IMR-90 (cell line): ENCODE data around the gene CFAP69. TPM values are rescaled to one million over a fixed set of nuclear protein-coding genes. Genes with fewer than 3 reads are reported as not detected.

ENCODE experiments used
- ATAC-seq: fragments of 200-7000 bp; cut with Tn5 transposase; 2 replicates; pipeline ENCODE4 v1.9.1; 2020; ENCODE audit warnings: low read depth, mild to moderate bottlenecking, moderate library complexity
- BruUV-seq: library from RNA; stranded (reverse); fragments of 400-500 nt; replicated peaks from 2 replicates; lab custom pipeline; 2021; lab: Mats Ljungman, UMichigan
- CTCF ChIA-PET: fragments of 300-600 bp; formaldehyde crosslinking; extraction: SDS; loops from one replicate; lab custom pipeline; 2021; ENCODE audit warnings: antibody characterized with exemption; lab: Yijun Ruan, JAX
- POLR2A ChIA-PET: fragments of 300-600 bp; sonication (Branson Sonifier 250); formaldehyde crosslinking; loops from one replicate; lab custom pipeline; 2022; ENCODE audit warnings: antibody characterized with exemption; ENCODE audit not compliant: unreplicated experiment; lab: Charles Lee
- DNase-seq: peaks from one replicate; pipeline ENCODE4 v3.0.0; 2013
- H2AFZ ChIP-seq: replicated peaks from 2 replicates; pipeline ENCODE3; 2013; ENCODE audit warnings: low read length, mild to moderate bottlenecking; ENCODE audit not compliant: poor library complexity
- H2AK5ac ChIP-seq: 2 replicates; pipeline ENCODE4 v1.6.1; 2013; ENCODE audit warnings: low read depth, low read length, inconsistent platforms
- H2AK9ac ChIP-seq: replicated peaks from 2 replicates; pipeline ENCODE3; 2013; ENCODE audit warnings: mild to moderate bottlenecking, low read depth, low read length, moderate library complexity; ENCODE audit not compliant: poor library complexity
- H2BK120ac ChIP-seq: 2 replicates; pipeline ENCODE4 v1.6.1; 2013; ENCODE audit warnings: low read depth, low read length, inconsistent platforms
- H2BK15ac ChIP-seq: 3 replicates; pipeline ENCODE4 v1.6.1; 2013; ENCODE audit warnings: low read depth, low read length, inconsistent platforms
- H2BK20ac ChIP-seq: 2 replicates; pipeline ENCODE4 v1.6.1; 2013; ENCODE audit warnings: low read depth, mild to moderate bottlenecking, inconsistent platforms, low read length, moderate library complexity
- H2BK5ac ChIP-seq: 2 replicates; pipeline ENCODE4 v1.6.1; 2013; ENCODE audit warnings: mild to moderate bottlenecking, low read depth, low read length, inconsistent platforms; ENCODE audit not compliant: poor library complexity, severe bottlenecking
- H3K14ac ChIP-seq: replicated peaks from 2 replicates; pipeline ENCODE4 v1.6.1; 2013; ENCODE audit warnings: low read depth, low read length, inconsistent platforms
- H3K18ac ChIP-seq: 2 replicates; pipeline ENCODE4 v1.6.1; 2013; ENCODE audit warnings: low read depth, low read length, control low read depth
- H3K23ac ChIP-seq: 2 replicates; pipeline ENCODE4 v1.6.1; 2013; ENCODE audit warnings: low read depth, low read length, inconsistent platforms
- H3K27ac ChIP-seq: 2 replicates; pipeline ENCODE4 v1.5.1; 2013; ENCODE audit warnings: mild to moderate bottlenecking, control low read depth, low read length; ENCODE audit not compliant: insufficient read depth
- H3K27me3 ChIP-seq: 2 replicates; pipeline ENCODE4 v1.6.1; 2013; ENCODE audit warnings: low read length; ENCODE audit not compliant: control insufficient read depth, insufficient read depth
- H3K36me3 ChIP-seq: 2 replicates; pipeline ENCODE4 v1.6.1; 2013; ENCODE audit warnings: low read length, mixed read lengths; ENCODE audit not compliant: control insufficient read depth, insufficient read depth
- H3K4ac ChIP-seq: 2 replicates; pipeline ENCODE4 v1.6.1; 2013; ENCODE audit warnings: low read depth, low read length, inconsistent platforms
- H3K4me1 ChIP-seq: 2 replicates; pipeline ENCODE4 v1.6.1; 2013; ENCODE audit warnings: low read length, mixed read lengths; ENCODE audit not compliant: control insufficient read depth, insufficient read depth
- H3K4me2 ChIP-seq: 2 replicates; pipeline ENCODE4 v1.6.1; 2013; ENCODE audit warnings: low read depth, mild to moderate bottlenecking, control low read depth, low read length, moderate library complexity
- H3K4me3 ChIP-seq: 2 replicates; pipeline ENCODE4 v1.5.1; 2013; ENCODE audit warnings: low read depth, mild to moderate bottlenecking, control low read depth, low read length, moderate library complexity; ENCODE audit not compliant: insufficient read depth
- H3K56ac ChIP-seq: 2 replicates; pipeline ENCODE4 v1.6.1; 2013; ENCODE audit warnings: low read length, inconsistent platforms; ENCODE audit not compliant: insufficient read depth; ENCODE audit errors: extremely low read depth
- H3K79me1 ChIP-seq, 2 experiments: 2 replicates each; pipeline ENCODE4 v1.6.1; 2013; ENCODE audit warnings: low read length in 2 of 2, inconsistent platforms in 1 of 2, low read depth in 1 of 2
- H3K9ac ChIP-seq: 2 replicates; pipeline ENCODE4 v1.6.1; 2013; ENCODE audit warnings: low read depth, low read length, control low read depth
- H3K9me1 ChIP-seq: 2 replicates; pipeline ENCODE4 v1.6.1; 2013; ENCODE audit warnings: low read length, inconsistent platforms; ENCODE audit not compliant: insufficient read depth
- H3K9me3 ChIP-seq: 2 replicates; pipeline ENCODE4 v1.6.1; 2013; ENCODE audit warnings: low read length; ENCODE audit not compliant: control insufficient read depth, insufficient read depth
- H4K20me1 ChIP-seq: 2 replicates; pipeline ENCODE4 v1.6.1; 2013; ENCODE audit warnings: low read length, inconsistent platforms; ENCODE audit not compliant: insufficient read depth
- H4K5ac ChIP-seq: 2 replicates; pipeline ENCODE4 v1.6.1; 2013; ENCODE audit warnings: mild to moderate bottlenecking, low read depth, low read length, control low read depth
- H4K8ac ChIP-seq, 2 experiments: 2 replicates each; pipeline ENCODE4 v1.6.1; 2013; ENCODE audit warnings: low read depth in 2 of 2, low read length in 2 of 2, control low read depth in 1 of 2, inconsistent platforms in 1 of 2
- H4K91ac ChIP-seq: 2 replicates; pipeline ENCODE4 v1.6.1; 2013; ENCODE audit warnings: low read depth, low read length, inconsistent platforms; ENCODE audit not compliant: insufficient read depth
- CEBPB ChIP-seq: IDR thresholded peaks from 2 replicates; pipeline ENCODE4 v1.6.1; 2012; ENCODE audit warnings: low read depth, low read length, improper control_type of control experiment
- CHD1 ChIP-seq: IDR thresholded peaks from 2 replicates; pipeline ENCODE4 v1.6.1; 2012; ENCODE audit warnings: low read depth, low read length, improper control_type of control experiment
- MXI1 ChIP-seq: IDR thresholded peaks from 2 replicates; pipeline ENCODE4 v1.6.1; 2012; ENCODE audit warnings: low read depth, mild to moderate bottlenecking, low read length, moderate library complexity, borderline replicate concordance
- POLR2A ChIP-seq: IDR thresholded peaks from 2 replicates; pipeline ENCODE4 v1.6.1; 2012; ENCODE audit warnings: mild to moderate bottlenecking, low read depth, low read length
- RAD21 ChIP-seq: IDR thresholded peaks from 2 replicates; pipeline ENCODE4 v1.6.1; 2012; ENCODE audit warnings: low read length, improper control_type of control experiment
- WGBS, 2 experiments: methylation state at CpG; one replicate each; pipeline versions ENCODE4 v1.1.5 to v1.1.7; 2013; ENCODE audit warnings: missing lambda C conversion rate in 2 of 2; ENCODE audit not compliant: insufficient read length in 1 of 2; ENCODE audit errors: extremely low coverage in 2 of 2; 5-methylcytosine and 5-hydroxymethylcytosine counted together
- dilution Hi-C: fragments of 300-500 bp; cut with HindIII; formaldehyde crosslinking; loops from one replicate; pipeline ENCODE4 v1.14.3; 2018; ENCODE audit warnings: low sequenced_read_pairs; ENCODE audit not compliant: unreplicated experiment
- in situ Hi-C: fragments of 300-500 bp; cut with MboI; formaldehyde crosslinking; loops from 3 replicates; pipeline ENCODE4 v1.14.3; 2019; ENCODE audit warnings: low sequenced_read_pairs, inconsistent platforms, mixed read lengths
- intact Hi-C: fragments of 100-400 bp; cut with micrococcal nuclease; formaldehyde crosslinking; loops from 2 replicates; pipeline ENCODE4 v1.10.0; 2022
- polyA plus RNA-seq, 3 experiments: library from polyadenylated mRNA; depleted of rRNA; stranded (reverse); fragments of >200 nt; gene quantifications; 2 replicates each; pipeline ENCODE4 v1.2.3, GENCODE V29; 2012; ENCODE audit warnings: low replicate concordance in 1 of 3
- total RNA-seq: library from RNA; depleted of rRNA; stranded (reverse); fragments of >200 nt; gene quantifications from 2 replicates; pipeline ENCODE4 v1.2.3, GENCODE V29; 2012
- TF ChIP-seq, protein P1 (sequence below): fragments of 150-350 bp; IDR thresholded peaks from 2 replicates; pipeline ENCODE4 v1.6.1; 2016; ENCODE audit warnings: low read depth, mild to moderate bottlenecking, low read length, moderate library complexity, borderline replicate concordance

CFAP69 gene
- total and polyA plus RNA-seq, 2 of the 4 experiments (the other 2 are of a cell fraction): 0.72 to 0.86 TPM

GRCh38 chr7:90269163-90269562 is 24.2 kb downstream of the CFAP69 start:
- WGBS, 2 experiments: 86% methylated on average over 1 of the region's 1 CpG; no CpG with 5 or more reads in 1 of the 2 experiments
- Histone ChIP-seq H2AK5ac (no peak overlapping the region), H2BK5ac (no peak overlapping the region), H4K91ac (no peak overlapping the region), H3K4me3 (no peak overlapping the region), H2BK20ac (no peak overlapping the region), H3K9me3 (no peaks in the 10 kb centered on the region), H3K23ac (no peak overlapping the region), H4K20me1 (no peaks in the 10 kb centered on the region), H4K8ac (no peak overlapping the region), H2AK9ac (no peak overlapping the region), H3K4me1 (no peaks in the 10 kb centered on the region), H3K9me1 (no peaks in the 10 kb centered on the region), H3K9ac (no peak overlapping the region), H3K27ac (no peak overlapping the region), H3K4ac (no peak overlapping the region), H3K18ac (no peak overlapping the region), H3K14ac (no peak overlapping the region), H3K4me2 (no peak overlapping the region), H3K27me3 (no peaks in the 10 kb centered on the region), H3K79me1 (no peaks in the 10 kb centered on the region), H2AFZ (no peak overlapping the region), H2BK120ac (no peak overlapping the region), H2BK15ac (no peak overlapping the region), H4K5ac (no peak overlapping the region), H3K36me3 (no peaks in the 10 kb centered on the region), H3K56ac (no peak overlapping the region)
- in situ Hi-C loops: loop anchor here (10.0 kb wide), 1 partner anchor 104 kb away; no protein-coding TSS in a partner anchor
- no TSS peak for BruUV-seq
- intact Hi-C loops: no loop called here
- dilution Hi-C loops: no loop called here
- DNase-seq (no peak), ATAC-seq (no peak)
- no peak for TF ChIP-seq CEBPB
- no peak for TF ChIP-seq CHD1
- TF ChIP-seq RAD21: no peak
- no peak for TF ChIP-seq MXI1
- no peak for TF ChIP-seq POLR2A
- TF ChIP-seq, protein P1, sequence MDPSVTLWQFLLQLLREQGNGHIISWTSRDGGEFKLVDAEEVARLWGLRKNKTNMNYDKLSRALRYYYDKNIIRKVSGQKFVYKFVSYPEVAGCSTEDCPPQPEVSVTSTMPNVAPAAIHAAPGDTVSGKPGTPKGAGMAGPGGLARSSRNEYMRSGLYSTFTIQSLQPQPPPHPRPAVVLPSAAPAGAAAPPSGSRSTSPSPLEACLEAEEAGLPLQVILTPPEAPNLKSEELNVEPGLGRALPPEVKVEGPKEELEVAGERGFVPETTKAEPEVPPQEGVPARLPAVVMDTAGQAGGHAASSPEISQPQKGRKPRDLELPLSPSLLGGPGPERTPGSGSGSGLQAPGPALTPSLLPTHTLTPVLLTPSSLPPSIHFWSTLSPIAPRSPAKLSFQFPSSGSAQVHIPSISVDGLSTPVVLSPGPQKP: no peak
- ChIA-PET CTCF (no interaction called here), POLR2A (no interaction called here)
